Transverse colon (tissue), 4 donors: Measurements from ENCODE around the gene FANCC. TPM values are rescaled to one million over a fixed set of nuclear protein-coding genes. Genes with fewer than 3 reads are reported as not detected.

ENCODE experiments used
- DNase-seq: peaks from one replicate; pipeline ENCODE4 v3.0.0-alpha.2; 2019
- H3K27ac ChIP-seq, 4 donors: fragments of 200-600 bp; sonication (generic); 2 replicates each; pipeline ENCODE4 v1.5.1; 2016 to 2018; ENCODE audit warnings: inconsistent platforms in 4 of 4
- H3K27me3 ChIP-seq: fragments of 200-600 bp; sonication (generic); 2 replicates; pipeline ENCODE4 v1.5.1; 2017; ENCODE audit warnings: inconsistent platforms
- H3K36me3 ChIP-seq, 4 donors: fragments of 200-600 bp; sonication (generic); 2 replicates each; pipeline ENCODE4 v1.5.1; 2017 to 2019; ENCODE audit warnings: inconsistent platforms in 4 of 4
- H3K4me1 ChIP-seq, 4 donors: fragments of 200-600 bp; sonication (generic); 2 replicates each; pipeline ENCODE4 v1.5.1; 2017 to 2020; ENCODE audit warnings: inconsistent platforms in 4 of 4
- H3K4me3 ChIP-seq, 4 donors: fragments of 200-600 bp; sonication (generic); 1 replicate in 1 of 4; 2 replicates in 3 of 4; pipeline versions ENCODE4 v1.5.1 to v1.6.1; 2017 to 2019; ENCODE audit warnings: inconsistent platforms in 4 of 4
- H3K9me3 ChIP-seq, 2 donors: fragments of 200-600 bp; sonication (generic); 2 replicates each; pipeline ENCODE4 v1.5.1; 2017 to 2019; ENCODE audit warnings: inconsistent platforms in 2 of 2
- EP300 ChIP-seq: sonication (generic); formaldehyde crosslinking; IDR thresholded peaks from one replicate; pipeline ENCODE4 v1.6.1; 2017; ENCODE audit warnings: antibody characterized with exemption, low read depth
- POLR2A ChIP-seq: fragments of 450-650 bp; IDR thresholded peaks from one replicate; pipeline ENCODE4 v1.6.1; 2016; ENCODE audit warnings: antibody characterized with exemption, mild to moderate bottlenecking, moderate library complexity
- POLR2AphosphoS5 ChIP-seq, 3 donors: sonication (generic); formaldehyde crosslinking; IDR thresholded peaks; one replicate each; pipeline ENCODE4 v1.6.1; 2016; ENCODE audit warnings: antibody characterized with exemption in 3 of 3
- WGBS, 2 donors: methylation state at CpG; one replicate each; pipeline ENCODE4 v1.1.5; 2018; ENCODE audit warnings: low coverage in 1 of 2; 5-methylcytosine and 5-hydroxymethylcytosine counted together
- in situ Hi-C, 4 donors: fragments of 200-750 bp; cut with MboI; loops; one replicate each; pipeline versions ENCODE4 v1.15.0 to v1.15.1; 2017; ENCODE audit warnings: low sequenced_read_pairs in 3 of 4, low pct_ligation_motif_present in 1 of 4, low pct_unique_long_range_greater_than_20kb in 1 of 4
- intact Hi-C: fragments of 100-400 bp; cut with DNase I; formaldehyde crosslinking; loops from one replicate; pipeline ENCODE4 v1.15.1; 2023; ENCODE audit warnings: low total_unique reads
- total RNA-seq, 4 donors: library from RNA; depleted of rRNA; stranded (reverse); fragments of >200 nt; gene quantifications; one replicate each; pipeline ENCODE4 v1.1.0, GENCODE V29; 2016
- TF ChIP-seq, protein P1 (sequence below), 5 experiments: fragments of 200-600 bp in 3 of 5; fragments of 450-650 bp in 2 of 5; sonication (generic) in 3 of 5; IDR thresholded peaks; 1 replicate in 2 of 5; 2 replicates in 3 of 5; pipeline ENCODE4 v1.5.1; 2016 to 2017; ENCODE audit warnings: antibody characterized with exemption in 5 of 5, inconsistent platforms in 3 of 5, mild to moderate bottlenecking in 2 of 5, moderate library complexity in 1 of 5

FANCC gene
- total RNA-seq, 4 donors from 2014 or later, result 4.0 to 10.3 (median 9.5) TPM

DNA sequence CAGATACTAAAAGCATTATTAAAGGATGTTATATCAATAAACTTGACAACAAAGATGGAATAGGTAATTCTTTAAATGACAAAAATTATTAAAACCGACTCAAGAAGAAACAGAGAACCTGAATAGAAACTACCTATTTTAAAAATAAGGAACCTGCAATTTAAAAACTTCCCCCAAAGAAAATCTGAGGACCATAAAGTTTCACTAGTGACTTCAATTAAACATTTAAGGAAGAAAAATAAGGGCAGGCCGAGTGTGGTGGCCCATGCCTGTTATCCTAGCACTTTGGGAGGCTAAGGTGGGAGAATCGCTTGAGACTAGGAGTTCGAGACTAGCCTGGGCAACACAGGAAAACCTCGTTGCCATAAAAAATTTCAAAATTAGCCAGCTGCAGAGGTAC lies 99.6 kb downstream of the FANCC start:
- 82 to 85% methylated on average over 4 to 5 of the region's 5 CpGs for WGBS, 2 donors
- Histone ChIP-seq H3K4me1 (no peaks in the 10 kb centered on the region), H3K9me3 (no peaks in the 10 kb centered on the region), H3K36me3 (no peaks in the 10 kb centered on the region), H3K27ac (no peak overlapping the region), H3K4me3 (no peak overlapping the region), H3K27me3 (no peaks in the 10 kb centered on the region)
- DNase-seq, result no peak
- TF ChIP-seq EP300 (no peak), POLR2A (no peak), POLR2AphosphoS5 (IDR thresholded peaks at IDR 0.05) (no peak)
- TF ChIP-seq, protein P1, sequence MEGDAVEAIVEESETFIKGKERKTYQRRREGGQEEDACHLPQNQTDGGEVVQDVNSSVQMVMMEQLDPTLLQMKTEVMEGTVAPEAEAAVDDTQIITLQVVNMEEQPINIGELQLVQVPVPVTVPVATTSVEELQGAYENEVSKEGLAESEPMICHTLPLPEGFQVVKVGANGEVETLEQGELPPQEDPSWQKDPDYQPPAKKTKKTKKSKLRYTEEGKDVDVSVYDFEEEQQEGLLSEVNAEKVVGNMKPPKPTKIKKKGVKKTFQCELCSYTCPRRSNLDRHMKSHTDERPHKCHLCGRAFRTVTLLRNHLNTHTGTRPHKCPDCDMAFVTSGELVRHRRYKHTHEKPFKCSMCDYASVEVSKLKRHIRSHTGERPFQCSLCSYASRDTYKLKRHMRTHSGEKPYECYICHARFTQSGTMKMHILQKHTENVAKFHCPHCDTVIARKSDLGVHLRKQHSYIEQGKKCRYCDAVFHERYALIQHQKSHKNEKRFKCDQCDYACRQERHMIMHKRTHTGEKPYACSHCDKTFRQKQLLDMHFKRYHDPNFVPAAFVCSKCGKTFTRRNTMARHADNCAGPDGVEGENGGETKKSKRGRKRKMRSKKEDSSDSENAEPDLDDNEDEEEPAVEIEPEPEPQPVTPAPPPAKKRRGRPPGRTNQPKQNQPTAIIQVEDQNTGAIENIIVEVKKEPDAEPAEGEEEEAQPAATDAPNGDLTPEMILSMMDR (IDR thresholded peaks at IDR 0.05), result no peak
- intact Hi-C loops, result no loop called here
- in situ Hi-C loops, result no loop called here

DNA sequence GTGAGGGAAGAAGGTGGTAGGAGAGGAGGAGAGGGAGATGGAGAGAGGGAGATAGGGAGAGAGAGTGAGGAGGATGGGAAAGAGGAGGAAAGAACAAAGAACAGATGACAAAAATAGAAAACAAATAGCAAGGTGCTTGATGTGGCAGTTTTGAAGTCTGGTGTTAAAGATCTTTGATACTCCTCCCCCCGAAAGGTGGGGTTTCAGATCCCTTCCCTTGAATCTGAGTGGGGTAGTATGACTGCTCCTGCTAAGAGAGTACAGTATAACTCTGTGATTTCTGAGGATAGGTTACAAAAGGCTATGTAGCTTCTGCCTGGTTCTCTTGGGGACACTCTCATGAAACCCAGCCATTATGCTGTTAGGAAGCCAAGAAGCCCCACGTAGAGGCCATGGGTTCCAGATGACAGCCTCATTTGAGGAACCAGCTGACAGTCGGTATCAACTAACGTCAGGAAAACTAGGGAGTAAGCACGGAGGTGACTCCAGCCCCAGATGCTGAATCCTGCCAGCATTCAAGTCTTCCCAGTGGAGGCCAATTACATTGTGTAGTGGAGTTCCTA lies 102.1 kb downstream of the FANCC start:
- TF ChIP-seq EP300 (no peak), POLR2AphosphoS5 (IDR thresholded peaks at IDR 0.05) (no peak), POLR2A (no peak)
- TF ChIP-seq, protein P1 (IDR thresholded peaks at IDR 0.05), result no peak
- Histone ChIP-seq H3K27me3 (no peaks in the 10 kb centered on the region), H3K36me3 (no peaks in the 10 kb centered on the region), H3K4me1 (no peaks in the 10 kb centered on the region), H3K27ac (no peak overlapping the region), H3K9me3 (no peaks in the 10 kb centered on the region), H3K4me3 (no peak overlapping the region)
- in situ Hi-C loops (no loop called here), intact Hi-C loops (no loop called here)
- 78% methylated on average over 5 of the region's 5 CpGs; no CpG with 5 or more reads in 1 of the 2 donors for WGBS, 2 donors
- DNase-seq, result no peak

DNA sequence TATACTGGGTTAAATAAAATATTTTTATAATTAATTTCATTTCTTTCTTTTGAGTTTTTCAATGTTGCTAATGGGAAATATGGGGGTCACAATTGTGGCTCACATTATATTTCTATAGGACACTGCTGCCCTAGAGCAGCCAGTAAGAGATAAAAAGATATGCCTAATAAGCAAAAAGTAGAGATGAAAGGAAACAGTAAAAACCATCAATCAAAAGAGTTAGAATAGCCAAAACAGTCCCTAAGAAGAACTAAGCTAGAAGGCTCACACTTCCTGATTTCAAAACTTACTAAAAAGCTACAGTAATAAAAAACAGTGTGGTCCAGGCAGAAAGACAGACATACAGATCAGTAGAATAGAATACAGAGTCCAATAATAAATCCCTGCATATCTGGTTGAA lies 104.4 kb downstream of the FANCC start:
- intact Hi-C loops, result no loop called here
- Histone ChIP-seq H3K9me3 (no peaks in the 10 kb centered on the region), H3K4me1 (no peaks in the 10 kb centered on the region), H3K4me3 (no peak overlapping the region), H3K27ac (no peak overlapping the region), H3K36me3 (no peaks in the 10 kb centered on the region), H3K27me3 (no peaks in the 10 kb centered on the region)
- in situ Hi-C loops, result no loop called here
- TF ChIP-seq, protein P1 (IDR thresholded peaks at IDR 0.05), result no peak
- no peak for TF ChIP-seq EP300
- no peak for DNase-seq

DNA sequence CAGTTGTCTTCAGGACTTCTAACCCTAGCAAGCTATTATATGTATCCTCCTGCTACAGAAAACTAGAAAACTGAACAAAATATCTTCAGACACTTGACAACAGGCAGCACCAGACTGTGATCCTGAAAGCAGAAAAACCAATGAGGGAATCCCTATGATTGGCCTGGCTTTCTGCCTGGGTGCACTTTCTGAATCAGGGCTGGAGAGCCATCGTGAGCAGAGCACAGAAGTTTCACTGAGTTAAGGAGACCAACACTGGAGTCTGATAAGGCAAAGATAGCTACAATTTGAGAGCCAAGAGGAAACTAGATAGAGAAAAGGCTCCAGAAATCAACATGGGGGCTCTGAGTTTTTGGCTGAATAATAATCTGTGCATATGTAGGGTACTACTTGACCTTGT lies 106.5 kb downstream of the FANCC start:
- in situ Hi-C loops (no loop called here), intact Hi-C loops (no loop called here)
- no peaks in the 10 kb centered on the region for H3K36me3 ChIP-seq
- TF ChIP-seq EP300, result no peak
- TF ChIP-seq POLR2AphosphoS5 (IDR thresholded peaks at IDR 0.05), result no peak
- TF ChIP-seq POLR2A, result no peak
- TF ChIP-seq, protein P1 (IDR thresholded peaks at IDR 0.05), result no peak
- H3K27ac ChIP-seq, result no peak overlapping the region
- H3K4me3 ChIP-seq, result no peak overlapping the region
- H3K9me3 ChIP-seq, result no peaks in the 10 kb centered on the region
- no peak for DNase-seq
- 52% methylated on average over 1 of the region's 1 CpG; no CpG with 5 or more reads in 1 of the 2 donors for WGBS, 2 donors
- H3K27me3 ChIP-seq, result no peaks in the 10 kb centered on the region
- peaks cover 0 to 9% (median 3%) of the 10 kb centered on the region in 4 donors for H3K4me1 ChIP-seq
